DND-41 (cell line): ENCODE results near the gene YARS1.

Source experiments
- CTCF ChIP-seq: IDR thresholded peaks from 2 replicates; pipeline ENCODE4 v1.5.1; 2012; ENCODE audit warnings: borderline replicate concordance, low read length, moderate library complexity, mild to moderate bottlenecking; ENCODE audit not compliant: poor library complexity, severe bottlenecking; ENCODE audit errors: extremely low read depth
- EZH2 ChIP-seq: IDR thresholded peaks from 3 replicates; pipeline ENCODE4 v1.6.1; 2012; ENCODE audit warnings: borderline replicate concordance, low read depth, mild to moderate bottlenecking, moderate library complexity, low read length, inconsistent platforms; ENCODE audit not compliant: severe bottlenecking

- TF ChIP-seq EZH2 (no peak), CTCF (no peak)
Observed at GRCh38 chr1:32811917-32812316, 5.2 kb downstream of the YARS1 start.
